ENCODE results near the gene CLCNKA.

DNA sequence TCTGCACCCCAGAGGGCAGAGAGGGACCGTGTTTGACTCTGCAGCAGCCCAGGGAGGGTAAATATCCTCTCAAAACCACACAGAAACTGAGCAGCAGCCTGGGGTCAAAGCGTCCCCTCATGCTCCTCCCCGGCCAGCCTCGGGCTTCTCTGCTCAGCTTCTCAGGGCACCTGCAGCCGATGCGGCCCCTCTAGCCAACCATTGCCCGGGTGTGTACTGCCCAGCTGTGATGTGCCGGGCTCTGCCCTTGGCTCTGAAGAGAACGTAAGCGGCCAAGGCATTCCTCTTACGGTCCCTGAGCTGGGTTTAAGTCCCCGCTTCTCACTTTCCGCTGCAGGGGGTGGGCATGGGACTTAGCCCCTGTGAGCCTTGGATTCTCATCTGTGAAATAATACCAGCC is 46.1 kb downstream of the CLCNKA start:
- TF ChIP-seq CTCF (IDR thresholded peaks at IDR 0.05): no peak
- TF ChIP-seq POLR2A (IDR thresholded peaks at IDR 0.05): no peak

Measured in lower leg skin (tissue), 3 donors.